KOPT-K1 (cell line): ENCODE data around the gene EIF4E3.

ENCODE experiments used
- H3K27ac ChIP-seq: fragments of 200-600 bp; sonication (generic); 2 replicates; pipeline ENCODE4 v1.5.1; 2016; ENCODE audit warnings: antibody characterized with exemption, mild to moderate bottlenecking, low read depth, low read length; ENCODE audit not compliant: poor library complexity, severe bottlenecking
- H3K36me3 ChIP-seq: fragments of 200-600 bp; sonication (generic); 2 replicates; pipeline ENCODE4 v1.5.1; 2017; ENCODE audit warnings: antibody characterized with exemption, mild to moderate bottlenecking, low read length, moderate library complexity; ENCODE audit not compliant: insufficient read depth
- H3K9me3 ChIP-seq: fragments of 200-600 bp; sonication (generic); 2 replicates; pipeline ENCODE4 v1.5.1; 2017; ENCODE audit warnings: antibody characterized with exemption, low read length, mild to moderate bottlenecking; ENCODE audit not compliant: insufficient read depth, poor library complexity, severe bottlenecking

Gene EIF4E3

GRCh38 chr3:71733319-71733718 is 8.1 kb upstream of the EIF4E3 start:
- Histone ChIP-seq H3K36me3 (no peaks in the 10 kb centered on the region), H3K9me3 (peaks cover 8% of the 10 kb centered on the region), H3K27ac (no peak overlapping the region)

DNA sequence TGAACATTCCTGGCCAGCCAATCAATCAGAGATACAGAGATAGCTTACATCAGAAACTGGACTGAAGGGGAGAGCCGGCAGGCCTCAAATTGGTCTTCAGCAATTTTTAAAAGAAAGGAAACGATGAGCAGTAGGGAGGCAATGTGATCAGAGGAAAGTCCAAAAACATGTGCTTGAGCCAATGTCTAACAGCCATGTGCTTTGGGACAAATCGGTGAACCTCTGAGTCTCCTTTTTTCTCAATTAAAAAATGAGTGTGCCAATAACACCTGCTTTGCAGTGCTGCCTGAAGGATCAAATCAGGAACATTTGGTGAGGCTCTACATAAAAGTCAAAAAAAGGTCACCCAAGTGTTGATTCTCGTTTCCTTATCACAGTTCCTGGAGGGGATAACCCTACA is 7.4 kb upstream of the EIF4E3 start:
- Histone ChIP-seq H3K27ac (no peak overlapping the region), H3K36me3 (no peaks in the 10 kb centered on the region), H3K9me3 (peaks cover 4% of the 10 kb centered on the region)

DNA sequence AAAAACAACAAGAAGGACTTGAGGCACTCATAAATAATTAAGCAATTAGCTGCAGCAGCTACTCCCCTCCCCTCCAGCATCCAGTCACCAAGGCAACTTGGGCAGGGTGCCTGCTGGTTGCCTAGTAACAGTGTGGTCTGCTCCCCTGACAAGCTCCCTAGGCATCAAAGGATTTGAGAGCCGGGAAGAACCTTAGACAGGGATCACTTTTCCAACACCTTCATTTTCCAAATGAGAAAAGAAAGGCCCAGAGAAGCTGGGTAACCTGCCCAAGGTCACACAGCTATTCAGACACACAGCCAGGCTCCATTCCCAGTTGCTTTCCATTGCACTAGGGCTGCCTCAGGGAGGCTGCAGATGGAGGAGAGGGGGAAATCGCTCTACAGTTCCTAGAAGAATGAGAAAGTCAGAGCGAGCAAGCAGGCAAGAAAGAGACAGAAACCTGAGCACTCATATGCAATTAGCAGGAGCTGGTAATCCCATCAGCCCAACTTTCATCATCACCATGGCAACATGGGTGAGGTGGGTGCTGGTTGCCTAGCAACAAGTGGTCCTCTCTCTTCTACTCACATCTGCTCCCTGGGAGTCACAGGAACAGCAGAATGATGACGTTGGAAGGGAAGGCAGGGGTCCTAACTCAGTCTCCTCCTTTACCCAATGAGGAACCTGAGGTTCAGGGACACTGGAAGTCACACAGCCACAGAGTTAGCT is 3.6 kb upstream of the EIF4E3 start:
- Histone ChIP-seq H3K27ac (no peak overlapping the region), H3K36me3 (no peaks in the 10 kb centered on the region), H3K9me3 (no peaks in the 10 kb centered on the region)

DNA sequence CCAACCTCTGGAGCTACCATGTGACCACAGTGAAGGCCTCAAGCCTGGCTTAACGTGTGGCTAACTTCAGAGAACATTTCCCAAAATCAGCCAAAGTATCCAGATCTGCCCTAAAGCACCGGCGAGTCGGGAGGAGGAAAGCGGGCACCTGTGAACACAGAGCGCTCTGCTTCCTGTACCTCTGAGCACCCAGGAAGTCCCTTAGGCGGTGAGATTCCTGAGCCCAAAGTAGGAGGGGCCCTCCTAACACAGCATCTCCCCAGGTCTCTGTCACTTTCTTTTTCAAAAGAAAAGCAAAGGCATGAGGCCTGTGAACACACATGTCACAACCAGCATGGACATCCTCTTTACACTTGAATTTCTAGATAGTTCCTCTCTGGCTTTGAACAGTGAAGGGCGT is 944 bp upstream of the EIF4E3 start:
- no peaks in the 10 kb centered on the region for H3K36me3 ChIP-seq
- H3K27ac ChIP-seq = no peak overlapping the region
- no peaks in the 10 kb centered on the region for H3K9me3 ChIP-seq

DNA sequence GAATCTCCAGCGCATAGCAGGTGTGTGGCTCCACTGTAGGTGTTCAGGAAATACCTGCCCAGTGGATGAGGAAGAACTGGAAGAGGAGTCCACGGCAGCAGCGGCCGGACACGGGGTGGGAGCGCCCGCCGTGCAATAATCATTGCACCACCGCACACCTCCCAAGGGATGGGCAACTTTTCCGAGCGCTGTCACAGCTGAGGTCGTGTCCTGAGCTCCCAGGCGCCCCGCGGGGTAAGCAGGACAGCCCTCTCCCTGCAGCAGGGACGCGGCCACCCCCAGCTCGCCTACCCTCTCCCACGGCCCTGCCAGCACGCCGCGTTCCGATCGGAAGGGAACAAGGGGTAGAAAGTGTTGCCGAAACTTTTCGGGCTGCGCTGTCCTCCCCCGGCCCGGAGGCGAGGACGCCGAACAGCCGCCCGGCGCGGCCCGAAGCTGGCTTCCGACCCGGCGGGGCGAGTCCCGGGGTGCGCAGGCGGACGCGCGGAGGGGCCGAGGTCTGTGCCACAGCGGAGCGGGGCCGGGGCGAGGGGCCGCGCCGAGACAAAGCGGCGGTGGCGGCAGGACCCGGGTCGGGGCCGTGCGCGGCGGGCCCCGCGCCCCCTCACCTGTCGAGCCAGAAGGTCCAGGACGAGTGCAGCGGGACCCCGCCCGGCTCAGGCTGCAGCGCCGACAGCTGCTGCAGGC is 475 bp downstream of the EIF4E3 start:
- no peaks in the 10 kb centered on the region for H3K36me3 ChIP-seq
- no peaks in the 10 kb centered on the region for H3K9me3 ChIP-seq
- peak overlapping the region; percentile 11 for H3K27ac ChIP-seq

- Histone ChIP-seq H3K27ac (no peak overlapping the region), H3K9me3 (no peaks in the 10 kb centered on the region), H3K36me3 (no peaks in the 10 kb centered on the region)
Measured at GRCh38 chr3:71724171-71724453, 1.1 kb downstream of the EIF4E3 start.

- Histone ChIP-seq H3K9me3 (no peaks in the 10 kb centered on the region), H3K27ac (no peak overlapping the region), H3K36me3 (no peaks in the 10 kb centered on the region)
Measured at GRCh38 chr3:71723452-71724170, 1.6 kb downstream of the EIF4E3 start.

GRCh38 chr3:71722693-71723092 is 2.5 kb downstream of the EIF4E3 start:
- Histone ChIP-seq H3K36me3 (no peaks in the 10 kb centered on the region), H3K27ac (no peak overlapping the region), H3K9me3 (no peaks in the 10 kb centered on the region)

- H3K9me3 ChIP-seq = no peaks in the 10 kb centered on the region
- no peak overlapping the region for H3K27ac ChIP-seq
- no peaks in the 10 kb centered on the region for H3K36me3 ChIP-seq
Measured at GRCh38 chr3:71721651-71722157, 3.5 kb downstream of the EIF4E3 start.

DNA sequence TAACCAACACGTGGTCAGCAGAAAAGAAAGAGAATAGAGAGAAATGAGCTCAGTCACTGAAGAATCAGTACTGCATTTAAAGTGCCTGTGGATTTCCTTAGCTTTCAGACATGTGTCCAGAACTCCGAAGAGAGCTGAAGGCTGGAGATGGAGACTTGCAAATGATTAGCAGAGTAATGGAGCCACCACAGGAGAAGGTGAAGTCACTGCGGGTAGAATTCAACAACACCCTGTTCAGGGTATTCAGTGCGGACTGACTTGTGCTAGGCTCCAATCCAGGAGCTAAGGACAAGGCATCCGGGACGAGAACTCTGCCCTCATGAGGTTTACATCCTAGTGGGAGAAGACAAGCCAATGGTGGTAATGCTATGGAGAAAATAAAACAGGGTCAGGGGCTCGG is 4.2 kb downstream of the EIF4E3 start:
- H3K36me3 ChIP-seq = no peaks in the 10 kb centered on the region
- no peak overlapping the region for H3K27ac ChIP-seq
- H3K9me3 ChIP-seq = no peaks in the 10 kb centered on the region

- H3K36me3 ChIP-seq = no peaks in the 10 kb centered on the region
- no peak overlapping the region for H3K27ac ChIP-seq
- no peaks in the 10 kb centered on the region for H3K9me3 ChIP-seq
Measured at GRCh38 chr3:71718072-71718471, 7.1 kb downstream of the EIF4E3 start.

DNA sequence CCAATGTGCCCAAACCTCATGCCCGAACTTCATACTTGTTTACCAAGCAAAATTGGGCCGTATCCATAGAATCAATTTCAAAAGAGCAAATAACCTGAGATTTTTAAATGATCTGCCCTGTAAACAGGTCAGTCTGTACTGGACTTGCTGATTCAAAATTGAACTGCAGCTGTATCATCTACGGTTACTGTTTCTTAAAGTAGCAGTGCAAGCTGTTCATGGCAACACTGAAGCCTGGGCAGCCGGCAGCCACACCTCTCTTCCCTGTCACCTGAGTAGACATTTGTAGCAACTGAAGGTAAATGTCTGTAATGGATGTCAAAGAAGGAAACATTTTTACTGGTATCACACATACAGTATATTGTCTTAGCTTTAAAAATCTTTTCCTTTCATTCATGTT is 10.6 kb downstream of the EIF4E3 start:
- Histone ChIP-seq H3K27ac (no peak overlapping the region), H3K9me3 (no peaks in the 10 kb centered on the region), H3K36me3 (no peaks in the 10 kb centered on the region)

- Histone ChIP-seq H3K36me3 (no peaks in the 10 kb centered on the region), H3K9me3 (no peaks in the 10 kb centered on the region), H3K27ac (no peak overlapping the region)
Measured at GRCh38 chr3:71713041-71713440, 12.2 kb downstream of the EIF4E3 start.

DNA sequence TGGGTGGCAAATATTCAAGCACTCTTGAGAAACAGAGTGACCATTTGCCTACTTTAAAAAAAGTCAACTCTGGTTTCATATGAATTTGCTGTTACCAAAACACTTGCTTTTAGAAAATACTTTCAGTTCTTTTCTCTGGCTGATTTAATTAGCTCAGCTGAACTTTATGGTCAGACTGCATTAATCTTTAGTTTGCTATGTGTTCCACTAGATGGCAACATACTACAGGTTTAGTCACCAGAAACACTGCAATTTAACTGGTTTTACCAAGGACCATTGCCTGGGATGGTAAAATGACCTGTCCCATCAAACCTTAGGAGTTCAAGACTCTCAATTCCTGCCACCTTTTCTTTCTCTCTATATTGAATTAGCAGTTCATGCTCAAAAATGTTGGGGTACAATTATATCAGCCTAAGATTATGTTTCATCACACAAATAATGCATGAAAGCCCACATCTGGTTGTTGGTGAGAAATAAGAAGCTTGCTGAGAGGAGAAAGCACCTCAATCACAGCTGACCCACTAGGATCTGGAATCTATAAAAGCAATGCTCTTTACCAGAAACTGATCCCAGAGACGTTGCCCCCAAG is 14.2 kb downstream of the EIF4E3 start:
- Histone ChIP-seq H3K36me3 (no peaks in the 10 kb centered on the region), H3K27ac (no peak overlapping the region), H3K9me3 (no peaks in the 10 kb centered on the region)

GRCh38 chr3:71709908-71710511 is 15.2 kb downstream of the EIF4E3 start:
- no peak overlapping the region for H3K27ac ChIP-seq
- no peaks in the 10 kb centered on the region for H3K36me3 ChIP-seq
- no peaks in the 10 kb centered on the region for H3K9me3 ChIP-seq
